ENCODE measurements around the gene CNDP1.
"Not testable (repeated sequence)": the region's sequence is repeated elsewhere in the genome, so short reads cannot be mapped to it uniquely, and the experiment has no call there.

The CNDP1 gene

GRCh38 chr18:74546751-74547530 is 12.6 kb downstream of the CNDP1 start:
- no peak for DNase-seq (ENCODE audit: low read depth)

- DNase-seq (ENCODE audit: low read depth): no peak
These were observed 13.6 kb downstream of the CNDP1 start for GRCh38 chr18:74547860-74548259.

DNA sequence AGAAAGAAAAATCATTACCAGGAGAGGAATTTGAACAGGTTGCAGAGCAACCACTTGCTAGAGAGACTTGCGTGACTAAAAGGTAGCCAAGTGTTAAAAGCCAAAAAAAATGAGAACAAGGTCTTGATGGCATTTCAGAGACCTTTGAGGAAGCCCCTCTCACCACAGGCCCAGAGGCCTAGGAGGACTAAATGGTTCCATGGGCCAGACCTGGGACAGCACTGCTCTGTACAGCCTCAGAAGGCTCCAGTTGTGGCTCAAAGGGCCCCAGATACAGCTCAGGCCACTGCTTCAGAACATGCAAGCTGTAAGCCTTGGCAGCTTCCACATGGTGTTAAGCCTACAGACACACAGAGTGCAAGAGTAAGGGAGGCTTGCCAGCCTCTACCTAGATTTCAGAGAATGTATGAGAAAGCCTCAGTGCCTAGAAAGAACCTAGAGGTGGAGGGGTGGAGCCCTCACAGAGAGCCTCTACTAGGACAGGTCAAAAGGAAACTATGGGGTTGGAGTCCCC is 15.3 kb downstream of the CNDP1 start:
- DNase-seq (ENCODE audit: low read depth): no peak

GRCh38 chr18:74550886-74551285 is 16.6 kb downstream of the CNDP1 start:
- DNase-seq (ENCODE audit: low read depth): no peak

GRCh38 chr18:74551452-74551851 is 17.2 kb downstream of the CNDP1 start:
- no peak for DNase-seq (ENCODE audit: low read depth)

GRCh38 chr18:74551936-74552555 is 17.7 kb downstream of the CNDP1 start:
- peak; percentile 61 for DNase-seq (ENCODE audit: low read depth)

DNA sequence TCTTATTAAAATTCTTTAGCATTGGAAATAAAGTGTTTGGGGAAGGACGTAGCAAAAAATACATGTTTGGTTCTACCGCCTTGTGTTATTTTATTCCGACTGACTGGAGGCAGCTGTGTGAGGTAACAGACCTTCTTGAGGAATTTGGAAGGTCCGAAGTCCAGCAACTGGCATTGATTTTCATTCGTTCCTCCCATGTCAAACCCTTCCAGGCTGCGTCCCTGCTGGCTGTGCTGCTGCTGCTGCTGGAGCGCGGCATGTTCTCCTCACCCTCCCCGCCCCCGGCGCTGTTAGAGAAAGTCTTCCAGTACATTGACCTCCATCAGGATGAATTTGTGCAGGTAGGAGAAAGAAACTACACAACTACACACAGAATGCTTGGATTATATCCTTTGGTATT is 21.8 kb downstream of the CNDP1 start:
- no peak for DNase-seq (ENCODE audit: low read depth)

DNA sequence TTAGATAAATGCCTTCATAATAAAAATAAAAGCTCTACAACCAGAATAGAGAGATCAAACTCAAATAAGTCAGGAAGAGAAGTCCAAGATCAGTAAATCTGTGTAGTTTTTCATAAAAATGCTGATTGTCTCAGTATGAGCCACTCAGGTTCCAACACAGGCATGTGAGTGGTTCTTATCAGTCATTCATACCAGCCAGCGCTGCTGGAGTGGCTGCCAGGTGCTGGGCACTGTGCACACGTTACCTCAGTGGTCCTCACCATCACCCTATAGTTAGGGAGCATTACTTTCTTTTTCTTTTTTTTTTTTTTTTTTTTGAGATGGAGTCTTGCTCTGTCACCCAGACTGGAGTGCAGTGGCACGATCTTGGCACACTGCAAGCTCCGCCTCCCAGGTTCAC is 23.8 kb downstream of the CNDP1 start:
- no peak for DNase-seq (ENCODE audit: low read depth)

GRCh38 chr18:74562131-74562730 is 27.9 kb downstream of the CNDP1 start:
- no peak for DNase-seq (ENCODE audit: low read depth)

GRCh38 chr18:74562775-74563174 is 28.5 kb downstream of the CNDP1 start:
- DNase-seq (ENCODE audit: low read depth): no peak

- DNase-seq (ENCODE audit: low read depth): no peak
These were observed 29.7 kb downstream of the CNDP1 start for GRCh38 chr18:74563999-74564398.

DNA sequence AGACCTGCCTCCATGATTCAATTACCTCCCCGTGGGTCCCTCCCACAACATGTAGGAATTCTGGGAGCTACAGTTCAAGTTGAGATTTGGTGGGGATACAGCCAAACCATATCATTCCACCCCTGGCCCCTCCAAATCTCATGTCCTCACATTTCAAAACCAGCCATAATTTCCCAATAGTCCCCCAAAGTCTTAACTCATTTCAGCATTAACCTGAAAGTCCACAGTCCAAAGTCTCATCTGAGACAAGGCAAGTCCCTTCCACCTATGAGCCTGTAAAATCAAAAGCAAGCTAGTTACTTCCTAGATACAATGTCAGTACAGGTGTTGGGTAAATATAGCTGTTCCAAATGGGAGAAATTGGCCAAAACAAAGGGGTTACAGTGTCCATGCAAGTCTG is 30.9 kb downstream of the CNDP1 start:
- DNase-seq (ENCODE audit: low read depth): not testable (repeated sequence)

DNA sequence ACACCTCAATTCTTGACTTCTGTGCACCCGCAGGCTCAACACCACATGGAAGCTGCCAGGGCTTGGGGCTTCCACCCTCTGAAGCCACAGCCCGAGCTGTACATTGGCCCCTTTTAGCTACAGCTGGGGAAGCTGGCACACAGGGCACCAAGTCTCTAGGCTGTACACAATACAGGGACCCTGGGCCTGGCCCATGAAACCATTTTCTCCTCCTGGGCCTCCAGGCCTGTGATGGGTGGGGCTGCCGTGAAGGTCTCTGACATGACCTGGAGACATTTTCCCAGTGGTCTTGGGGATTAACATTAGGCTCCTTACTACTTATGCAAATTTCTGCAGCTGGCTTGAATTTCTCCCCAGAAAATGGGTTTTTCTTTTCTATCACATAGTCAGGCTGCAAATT is 31.7 kb downstream of the CNDP1 start:
- DNase-seq (ENCODE audit: low read depth): not testable (repeated sequence)

- DNase-seq (ENCODE audit: low read depth): no peak
These were observed 33.5 kb downstream of the CNDP1 start for GRCh38 chr18:74567822-74568221.

GRCh38 chr18:74569401-74569800 is 35.1 kb downstream of the CNDP1 start:
- DNase-seq (ENCODE audit: low read depth): no peak

GRCh38 chr18:74570266-74570665 is 36.0 kb downstream of the CNDP1 start:
- DNase-seq (ENCODE audit: low read depth): no peak

GRCh38 chr18:74571895-74572680 is 37.8 kb downstream of the CNDP1 start:
- no peak for DNase-seq (ENCODE audit: low read depth)

DNA sequence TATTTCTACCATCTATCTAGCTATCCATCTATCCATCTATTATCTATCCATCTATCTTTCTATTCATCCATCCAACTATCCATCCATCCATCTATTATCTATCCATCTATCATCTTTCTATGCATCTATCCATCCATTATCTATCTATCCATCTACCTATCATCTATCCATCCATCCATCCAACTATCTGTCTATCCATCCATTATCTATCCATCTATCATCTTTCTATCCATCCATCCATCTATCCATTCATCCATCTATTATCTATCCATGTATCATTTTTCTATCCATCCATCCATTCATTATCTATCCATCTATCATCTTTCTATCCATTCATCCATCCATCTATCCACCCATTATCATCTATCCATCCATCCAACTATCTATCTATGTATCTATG is 38.8 kb downstream of the CNDP1 start:
- DNase-seq (ENCODE audit: low read depth): no peak

GRCh38 chr18:74574916-74575315 is 40.6 kb downstream of the CNDP1 start:
- no peak for DNase-seq (ENCODE audit: low read depth)

DNA sequence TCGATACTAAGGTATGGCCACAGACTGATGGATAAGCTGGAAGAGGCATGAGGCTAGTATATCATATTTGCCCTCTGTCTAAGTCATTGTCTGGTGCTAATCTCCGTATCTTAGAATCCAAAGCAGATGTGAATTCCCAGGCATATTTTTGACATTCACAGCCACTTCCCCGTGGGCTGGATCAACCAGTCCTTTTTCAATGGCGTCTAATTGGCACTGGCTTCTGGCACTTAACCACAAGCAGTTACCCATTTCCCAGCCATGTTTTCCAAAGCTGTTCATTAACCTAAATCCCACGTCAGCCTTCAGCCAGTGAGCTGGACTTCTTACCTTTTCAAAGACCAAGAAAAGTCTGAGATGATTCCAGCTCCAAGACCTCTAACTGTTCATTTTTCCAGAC is 42.7 kb downstream of the CNDP1 start:
- DNase-seq (ENCODE audit: low read depth): no peak

DNA sequence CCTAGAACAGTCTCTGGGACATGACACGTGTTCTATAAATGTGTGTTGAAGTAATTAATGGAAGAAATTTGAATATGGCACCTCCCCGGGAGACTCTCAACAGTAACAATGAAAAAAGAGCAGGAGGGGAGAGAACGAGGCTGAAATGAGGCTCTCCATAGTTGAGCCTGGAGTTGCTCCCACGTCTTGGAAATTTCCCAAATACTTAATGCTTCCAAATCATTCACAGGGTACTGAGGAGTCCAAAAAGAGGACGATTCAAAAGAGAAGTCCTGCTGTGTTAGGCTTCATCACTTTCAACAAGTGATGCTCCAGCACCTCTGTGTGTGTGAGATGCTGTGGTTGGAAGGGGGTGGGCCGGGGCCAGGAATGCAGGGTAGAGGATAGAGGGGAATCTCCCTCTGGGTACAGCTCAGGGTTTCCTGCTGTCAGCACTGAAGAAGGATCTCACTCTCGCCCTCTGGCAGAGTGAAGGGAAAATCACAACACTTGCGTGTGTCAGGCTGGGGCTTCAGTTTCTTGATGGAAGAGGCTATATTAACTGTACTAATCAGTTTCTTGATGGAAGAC is 45.3 kb downstream of the CNDP1 start:
- no peak for DNase-seq (ENCODE audit: low read depth)

- DNase-seq (ENCODE audit: low read depth): no peak
These were observed 48.3 kb downstream of the CNDP1 start for GRCh38 chr18:74582642-74583041.
